SH-SY5Y (cell line): ENCODE data around the gene IL6ST.

Source experiments
- GATA2 ChIP-seq: IDR thresholded peaks from 2 replicates; pipeline ENCODE4 v1.6.1; 2011; ENCODE audit warnings: mild to moderate bottlenecking, low read depth, low read length
- GATA3 ChIP-seq: IDR thresholded peaks from 2 replicates; pipeline ENCODE4 v1.6.1; 2011; ENCODE audit warnings: low read depth, mild to moderate bottlenecking, low read length, moderate library complexity

DNA sequence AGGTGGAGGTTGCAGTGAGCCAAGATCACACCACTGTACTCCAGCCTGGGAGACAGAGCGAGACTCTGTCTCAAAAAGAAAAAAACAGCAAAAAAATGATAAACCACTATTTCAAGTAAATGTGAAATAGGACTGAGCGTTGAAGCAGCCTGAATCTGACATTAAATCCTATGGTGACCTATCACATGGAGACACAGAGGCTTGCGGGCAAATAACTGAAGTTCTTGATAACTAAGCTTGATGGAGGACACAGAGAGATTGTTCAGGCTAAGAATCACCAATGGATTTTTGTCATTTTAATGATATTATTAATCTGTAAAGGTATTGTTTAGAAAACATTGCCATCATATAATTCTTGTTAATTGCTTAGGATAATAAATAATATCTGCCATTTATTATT is 15.7 kb upstream of the IL6ST start:
- no peak for TF ChIP-seq GATA2
- no peak for TF ChIP-seq GATA3
